Esophagus squamous epithelium (tissue), 4 donors: ENCODE measurements around the gene TMEM72.

Experiments
- CTCF ChIP-seq, 6 experiments: fragments of 450-650 bp in 4 of 6; fragments of 200-600 bp in 2 of 6; sonication (generic) in 2 of 6; IDR thresholded peaks; one replicate each; pipeline ENCODE4 v1.5.1; 2016 to 2019; ENCODE audit warnings: antibody characterized with exemption in 6 of 6, mild to moderate bottlenecking in 4 of 6, moderate library complexity in 4 of 6
- POLR2A ChIP-seq, 4 donors: fragments of 450-650 bp; IDR thresholded peaks; one replicate each; pipeline ENCODE4 v1.6.1; 2017; ENCODE audit warnings: antibody characterized with exemption in 4 of 4, mild to moderate bottlenecking in 4 of 4, moderate library complexity in 3 of 4

- TF ChIP-seq POLR2A (IDR thresholded peaks at IDR 0.05) (no peak), CTCF (IDR thresholded peaks at IDR 0.05) (no peak)
Measured at GRCh38 chr10:44891721-44892120, 19.4 kb upstream of the TMEM72 start.
